BJ (cell line): ENCODE data around the gene ZNF507. TPM values are rescaled to one million over a fixed set of nuclear protein-coding genes. Genes with fewer than 3 reads are reported as not detected.
"Not testable (repeated sequence)": the region's sequence is repeated elsewhere in the genome, so short reads cannot be mapped to it uniquely, and the experiment has no call there.

ENCODE experiments used
- CTCF ChIA-PET: fragments of 350-600 bp; formaldehyde crosslinking; extraction: SDS; loops from one replicate; lab custom pipeline; 2021; ENCODE audit warnings: antibody characterized with exemption, inconsistent platforms; lab: Yijun Ruan, JAX
- POLR2A ChIA-PET: fragments of 300-600 bp; sonication (Branson Sonifier 250); formaldehyde crosslinking; extraction: SDS; loops from one replicate; lab custom pipeline; 2021; ENCODE audit warnings: antibody characterized with exemption; lab: Charles Lee
- DNase-seq: peaks from one replicate; pipeline ENCODE4 v3.0.0-alpha.2; 2011; ENCODE audit warnings: low read depth
- H3K27me3 ChIP-seq: 2 replicates; pipeline ENCODE4 v1.6.0; 2011; ENCODE audit warnings: low read length; ENCODE audit not compliant: control insufficient read depth, insufficient read depth
- H3K36me3 ChIP-seq: 2 replicates; pipeline ENCODE4 v1.5.1; 2011; ENCODE audit warnings: low read length; ENCODE audit not compliant: control insufficient read depth, insufficient read depth
- H3K4me3 ChIP-seq: 2 replicates; pipeline ENCODE4 v1.5.1; 2011; ENCODE audit warnings: low read depth, mild to moderate bottlenecking, control low read depth, low read length
- polyA plus RNA-seq: library from polyadenylated mRNA; depleted of rRNA; stranded (reverse); fragments of >200 nt; gene quantifications from 2 replicates; pipeline ENCODE4 v1.2.3, GENCODE V29; 2011
- TF ChIP-seq, protein P1 (sequence below): IDR thresholded peaks from 2 replicates; pipeline ENCODE4 v1.5.1; 2011; ENCODE audit warnings: low read depth, mild to moderate bottlenecking, control low read depth, inconsistent platforms, low read length, moderate library complexity; ENCODE audit not compliant: insufficient read depth

ZNF507 gene
- polyA plus RNA-seq, 1 experiment, result 6.7 TPM

GRCh38 chr19:32416749-32417456 lies 71.5 kb downstream of the ZNF507 start:
- no peak for DNase-seq
- TF ChIP-seq, protein P1, sequence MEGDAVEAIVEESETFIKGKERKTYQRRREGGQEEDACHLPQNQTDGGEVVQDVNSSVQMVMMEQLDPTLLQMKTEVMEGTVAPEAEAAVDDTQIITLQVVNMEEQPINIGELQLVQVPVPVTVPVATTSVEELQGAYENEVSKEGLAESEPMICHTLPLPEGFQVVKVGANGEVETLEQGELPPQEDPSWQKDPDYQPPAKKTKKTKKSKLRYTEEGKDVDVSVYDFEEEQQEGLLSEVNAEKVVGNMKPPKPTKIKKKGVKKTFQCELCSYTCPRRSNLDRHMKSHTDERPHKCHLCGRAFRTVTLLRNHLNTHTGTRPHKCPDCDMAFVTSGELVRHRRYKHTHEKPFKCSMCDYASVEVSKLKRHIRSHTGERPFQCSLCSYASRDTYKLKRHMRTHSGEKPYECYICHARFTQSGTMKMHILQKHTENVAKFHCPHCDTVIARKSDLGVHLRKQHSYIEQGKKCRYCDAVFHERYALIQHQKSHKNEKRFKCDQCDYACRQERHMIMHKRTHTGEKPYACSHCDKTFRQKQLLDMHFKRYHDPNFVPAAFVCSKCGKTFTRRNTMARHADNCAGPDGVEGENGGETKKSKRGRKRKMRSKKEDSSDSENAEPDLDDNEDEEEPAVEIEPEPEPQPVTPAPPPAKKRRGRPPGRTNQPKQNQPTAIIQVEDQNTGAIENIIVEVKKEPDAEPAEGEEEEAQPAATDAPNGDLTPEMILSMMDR, result no peak
- Histone ChIP-seq H3K4me3 (no peak overlapping the region), H3K27me3 (no peaks in the 10 kb centered on the region), H3K36me3 (peaks cover under 1% of the 10 kb centered on the region)
- CTCF ChIA-PET, result no interaction called here
- POLR2A ChIA-PET, result no interaction called here

DNA sequence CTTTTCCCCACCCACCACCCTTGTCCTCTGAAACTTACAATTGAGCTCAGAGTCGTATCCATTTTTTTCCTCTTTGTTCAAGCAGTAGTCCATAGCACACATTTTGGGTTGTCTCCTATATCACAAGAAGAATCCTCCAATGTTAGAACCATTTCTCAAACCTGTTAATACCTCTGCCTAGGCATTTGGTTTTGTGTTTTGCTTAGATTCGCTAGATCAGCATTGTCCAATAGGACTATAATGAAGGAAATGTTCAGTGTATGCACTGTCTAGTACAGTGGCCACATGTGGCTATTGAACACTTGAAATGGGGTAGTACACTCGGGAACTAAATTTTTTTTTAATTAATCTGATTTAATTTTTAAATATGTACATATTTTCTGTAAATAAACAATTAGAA lies 72.7 kb downstream of the ZNF507 start:
- no peak overlapping the region for H3K4me3 ChIP-seq
- no peaks in the 10 kb centered on the region; the same call in none of the 2 replicates for H3K36me3 ChIP-seq
- POLR2A ChIA-PET, result no interaction called here
- H3K27me3 ChIP-seq, result no peaks in the 10 kb centered on the region
- DNase-seq, result no peak
- CTCF ChIA-PET, result no interaction called here
- TF ChIP-seq, protein P1, result no peak

GRCh38 chr19:32421589-32422361 lies 76.4 kb downstream of the ZNF507 start:
- DNase-seq, result no peak
- CTCF ChIA-PET, result interaction anchor here (0.6 kb wide), 1 partner anchor 54 kb away, joined by 3 read pairs; no protein-coding TSS in a partner anchor

DNA sequence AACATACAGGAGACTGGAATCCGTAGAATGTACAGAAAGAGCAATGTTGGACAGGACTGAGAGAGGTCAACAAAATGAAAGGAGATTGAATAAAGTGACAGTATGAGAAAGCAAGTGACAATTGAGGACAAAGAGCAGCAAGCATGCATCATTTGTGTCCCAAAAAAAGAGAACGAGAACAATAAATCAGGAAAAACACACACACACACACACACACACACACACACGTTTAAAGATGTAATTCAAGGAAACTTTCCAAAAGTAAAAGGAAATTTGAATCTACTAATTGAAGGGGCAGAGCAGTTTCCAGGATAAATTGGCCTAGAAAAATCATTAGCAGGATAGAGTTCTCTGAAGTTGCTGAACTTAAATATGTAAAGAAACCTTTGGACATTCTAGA lies 77.0 kb downstream of the ZNF507 start:
- DNase-seq, result no peak
- Histone ChIP-seq H3K36me3 (no peaks in the 10 kb centered on the region; the same call in 1 of the 2 replicates), H3K4me3 (no peak overlapping the region), H3K27me3 (no peaks in the 10 kb centered on the region)
- ChIA-PET POLR2A (no interaction called here), CTCF (no interaction called here)
- TF ChIP-seq, protein P1, result no peak

More at GRCh38 chr19:32421589-32422361, 76.4 kb downstream of the ZNF507 start:
- no peak overlapping the region for H3K4me3 ChIP-seq
- H3K27me3 ChIP-seq, result no peaks in the 10 kb centered on the region
- POLR2A ChIA-PET, result no interaction called here
- no peaks in the 10 kb centered on the region; the same call in 1 of the 2 replicates for H3K36me3 ChIP-seq
- TF ChIP-seq, protein P1, result no peak

GRCh38 chr19:32423944-32424343 lies 78.5 kb downstream of the ZNF507 start:
- H3K36me3 ChIP-seq, H3K4me3 ChIP-seq, H3K27me3 ChIP-seq, POLR2A ChIA-PET, DNase-seq: not testable (repeated sequence)
- CTCF ChIA-PET, result interaction anchor here (0.6 kb wide), 1 partner anchor 1330 kb away, joined by 3 read pairs; no protein-coding TSS in a partner anchor
